SH-SY5Y (cell line): Measurements from ENCODE around the gene TACR2.

ENCODE experiments used
- GATA2 ChIP-seq: IDR thresholded peaks from 2 replicates; pipeline ENCODE4 v1.6.1; 2011; ENCODE audit warnings: mild to moderate bottlenecking, low read depth, low read length
- GATA3 ChIP-seq: IDR thresholded peaks from 2 replicates; pipeline ENCODE4 v1.6.1; 2011; ENCODE audit warnings: low read depth, mild to moderate bottlenecking, low read length, moderate library complexity

GRCh38 chr10:69366738-69367137, 50.0 kb downstream of the TACR2 start:
- TF ChIP-seq GATA2 (no peak), GATA3 (no peak)
